HepG2 (cell line): ENCODE results near the gene VPS52. TPM values are rescaled to one million over a fixed set of nuclear protein-coding genes. Genes with fewer than 3 reads are reported as not detected.

Experiments used
- ATF2 ChIP-seq: sonication (generic); formaldehyde crosslinking; IDR thresholded peaks from 2 replicates; pipeline ENCODE4 v1.4.0; 2020; ENCODE audit warnings: missing genetic modification reagents
- ATF3 ChIP-seq: sonication (generic); formaldehyde crosslinking; IDR thresholded peaks from 2 replicates; pipeline ENCODE4 v1.4.0; 2020; ENCODE audit warnings: missing genetic modification reagents
- CENPT ChIP-seq: sonication (generic); formaldehyde crosslinking; IDR thresholded peaks from 2 replicates; pipeline ENCODE4 v1.8.0; 2022; ENCODE audit warnings: low read depth, mild to moderate bottlenecking, moderate library complexity, missing genetic modification reagents
- FOXC1 ChIP-seq: sonication (generic); formaldehyde crosslinking; IDR thresholded peaks from 2 replicates; pipeline ENCODE4 v1.8.0; 2022; ENCODE audit warnings: mild to moderate bottlenecking, missing genetic modification reagents, borderline replicate concordance
- HOXA5 ChIP-seq: sonication (generic); formaldehyde crosslinking; IDR thresholded peaks from 2 replicates; pipeline ENCODE4 v1.4.0; 2020; ENCODE audit warnings: missing genetic modification reagents
- MED13 ChIP-seq: sonication (generic); formaldehyde crosslinking; IDR thresholded peaks from 2 replicates; pipeline ENCODE4 v1.5.0; 2020; ENCODE audit warnings: missing genetic modification reagents
- MEIS1 ChIP-seq: sonication (generic); formaldehyde crosslinking; IDR thresholded peaks from 2 replicates; pipeline ENCODE4 v1.9.0; 2021; ENCODE audit warnings: mild to moderate bottlenecking, missing genetic modification reagents, moderate library complexity, borderline replicate concordance
- MXD4 ChIP-seq: IDR thresholded peaks from 2 replicates; pipeline ENCODE4 v1.6.1; 2016; ENCODE audit warnings: mild to moderate bottlenecking, missing biosample characterization, missing genetic modification reagents
- ONECUT2 ChIP-seq: sonication (generic); formaldehyde crosslinking; IDR thresholded peaks from 2 replicates; pipeline ENCODE4 v1.4.0; 2020; ENCODE audit warnings: missing genetic modification reagents
- PHB2 ChIP-seq: fragments of 450-650 bp; IDR thresholded peaks from 2 replicates; pipeline ENCODE4 v1.6.1; 2018; ENCODE audit not compliant: partially characterized antibody
- POLR2AphosphoS2 ChIP-seq: IDR thresholded peaks from 2 replicates; pipeline ENCODE4 v1.6.1; 2011; ENCODE audit warnings: low read depth, low read length, improper control_type of control experiment
- RNF2 ChIP-seq: fragments of 450-650 bp; conservative IDR thresholded peaks from 2 replicates; pipeline ENCODE4 v1.6.1; 2016; ENCODE audit warnings: low read depth
- RXRA ChIP-seq: sonication (generic); formaldehyde crosslinking; IDR thresholded peaks from 2 replicates; pipeline ENCODE4 v1.5.1; 2020; ENCODE audit warnings: missing genetic modification reagents
- RXRB ChIP-seq: IDR thresholded peaks from 2 replicates; pipeline ENCODE4 v1.6.1; 2016; ENCODE audit warnings: borderline replicate concordance, missing genetic modification reagents, missing compliant biosample characterization
- SRY ChIP-seq: sonication (generic); formaldehyde crosslinking; IDR thresholded peaks from 2 replicates; pipeline ENCODE4 v1.8.0; 2022; ENCODE audit warnings: mild to moderate bottlenecking, missing genetic modification reagents
- TCF12 ChIP-seq, 2 experiments: fragments of 450-650 bp in 1 of 2; sonication (generic) in 1 of 2; formaldehyde crosslinking in 1 of 2; IDR thresholded peaks; 2 replicates each; pipeline versions ENCODE4 v1.6.1 to v1.8.0; 2017 to 2022; ENCODE audit warnings: antibody characterized with exemption in 1 of 2, mild to moderate bottlenecking in 1 of 2, missing genetic modification reagents in 1 of 2, moderate library complexity in 1 of 2
- TCF7 ChIP-seq: sonication (generic); IDR thresholded peaks from 2 replicates; pipeline ENCODE4 v1.6.1; 2016; ENCODE audit warnings: antibody characterized with exemption, low read depth
- TEF ChIP-seq: sonication (generic); formaldehyde crosslinking; IDR thresholded peaks from 2 replicates; pipeline ENCODE4 v1.5.0; 2020; ENCODE audit warnings: missing genetic modification reagents
- ZNF432 ChIP-seq: sonication (generic); formaldehyde crosslinking; IDR thresholded peaks from 2 replicates; pipeline ENCODE4 v1.5.0; 2020; ENCODE audit warnings: missing genetic modification reagents, mild to moderate bottlenecking, borderline replicate concordance
- ZNF564 ChIP-seq: sonication (generic); formaldehyde crosslinking; IDR thresholded peaks from 2 replicates; pipeline ENCODE4 v1.8.1; 2023; ENCODE audit warnings: mild to moderate bottlenecking, missing genetic modification reagents
- ZNF569 ChIP-seq: sonication (generic); formaldehyde crosslinking; IDR thresholded peaks from 2 replicates; pipeline ENCODE4 v1.5.0; 2020; ENCODE audit warnings: mild to moderate bottlenecking, missing genetic modification reagents, moderate library complexity, borderline replicate concordance
- ZNF615 ChIP-seq: sonication (generic); formaldehyde crosslinking; IDR thresholded peaks from 2 replicates; pipeline ENCODE4 v1.5.0; 2020; ENCODE audit warnings: mild to moderate bottlenecking, missing genetic modification reagents, borderline replicate concordance
- polyA plus RNA-seq, 8 experiments: library from polyadenylated mRNA; depleted of rRNA in 3 of 8; stranded (reverse) in 7 of 8; unstranded in 1 of 8; fragments of >200 nt; fragmentation: Illumina TruSeq in 4 of 8; extraction: Trizol in 4 of 8; gene quantifications; 2 replicates each; pipeline versions ENCODE4 v1.2.1 to v1.2.3, GENCODE V29; 2011 to 2016; ENCODE audit warnings: low read depth in 4 of 8, missing spikeins in 1 of 8, mixed read lengths in 1 of 8; ENCODE audit not compliant: insufficient read depth in 1 of 8
- total RNA-seq, 5 experiments: library from RNA; depleted of rRNA; stranded (reverse); fragments of >200 nt; fragmentation: Illumina TruSeq; extraction: Trizol; gene quantifications; 2 replicates each; pipeline ENCODE4 v1.2.3, GENCODE V29; 2016; ENCODE audit warnings: low read depth in 1 of 5
- TF ChIP-seq, protein P1 (sequence below), 2 experiments: sonication (generic) in 1 of 2; formaldehyde crosslinking in 1 of 2; IDR thresholded peaks; 2 replicates each; pipeline versions ENCODE4 v1.4.0 to v1.6.1; 2018 to 2020; ENCODE audit warnings: missing genetic modification reagents in 2 of 2, borderline replicate concordance in 1 of 2, low read depth in 1 of 2, mild to moderate bottlenecking in 1 of 2, missing biosample characterization in 1 of 2
- TF ChIP-seq, protein P2 (sequence below): sonication (generic); formaldehyde crosslinking; IDR thresholded peaks from 2 replicates; pipeline ENCODE4 v1.4.0; 2020; ENCODE audit warnings: mild to moderate bottlenecking, missing genetic modification reagents, borderline replicate concordance

VPS52 gene
- total and polyA plus RNA-seq, 2 of the 13 experiments (the other 11 are each of a cell fraction or from before 2014, with no cell fraction given), result 48.9 to 85.5 TPM

- TF ChIP-seq RXRB (CRISPR knock-in tag) (peak; percentile 10; the same call in 1 of the 2 replicates), RXRA (no peak), ZNF564 (CRISPR knock-in tag) (no peak), ZNF615 (CRISPR knock-in tag) (no peak), SRY (CRISPR knock-in tag) (no peak), ZNF432 (CRISPR knock-in tag) (no peak), PHB2 (no peak), MXD4 (CRISPR knock-in tag) (peak; percentile 57; the same call in 1 of the 2 replicates), ZNF569 (CRISPR knock-in tag) (no peak), HOXA5 (no peak), ATF2 (CRISPR knock-in tag) (no peak; the same call in 1 of the 2 replicates), RNF2 (no peak), POLR2AphosphoS2 (no peak), MEIS1 (CRISPR knock-in tag) (no peak), ATF3 (CRISPR knock-in tag) (no peak), TCF12 (IDR thresholded peaks at IDR 0.05) (no peak), TCF12 (CRISPR knock-in tag; IDR thresholded peaks at IDR 0.05) (no peak), TCF7 (no peak), FOXC1 (CRISPR knock-in tag) (peak; percentile 38; the same call in 1 of the 2 replicates), MED13 (CRISPR knock-in tag) (no peak), ONECUT2 (0 out of 2 replicates have a peak, but pooled peaks have one; percentile 37), TEF (CRISPR knock-in tag) (no peak), CENPT (CRISPR knock-in tag) (no peak)
- TF ChIP-seq, protein P1, sequence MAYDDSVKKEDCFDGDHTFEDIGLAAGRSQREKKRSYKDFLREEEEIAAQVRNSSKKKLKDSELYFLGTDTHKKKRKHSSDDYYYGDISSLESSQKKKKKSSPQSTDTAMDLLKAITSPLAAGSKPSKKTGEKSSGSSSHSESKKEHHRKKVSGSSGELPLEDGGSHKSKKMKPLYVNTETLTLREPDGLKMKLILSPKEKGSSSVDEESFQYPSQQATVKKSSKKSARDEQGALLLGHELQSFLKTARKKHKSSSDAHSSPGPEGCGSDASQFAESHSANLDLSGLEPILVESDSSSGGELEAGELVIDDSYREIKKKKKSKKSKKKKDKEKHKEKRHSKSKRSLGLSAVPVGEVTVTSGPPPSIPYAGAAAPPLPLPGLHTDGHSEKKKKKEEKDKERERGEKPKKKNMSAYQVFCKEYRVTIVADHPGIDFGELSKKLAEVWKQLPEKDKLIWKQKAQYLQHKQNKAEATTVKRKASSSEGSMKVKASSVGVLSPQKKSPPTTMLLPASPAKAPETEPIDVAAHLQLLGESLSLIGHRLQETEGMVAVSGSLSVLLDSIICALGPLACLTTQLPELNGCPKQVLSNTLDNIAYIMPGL (CRISPR knock-in tag; IDR thresholded peaks at IDR 0.05; ENCODE audit: borderline replicate concordance in 1 of 2, low read depth in 1 of 2), result peak; percentile 51 to 65; a peak in 2 of 4 replicates
- TF ChIP-seq, protein P2, sequence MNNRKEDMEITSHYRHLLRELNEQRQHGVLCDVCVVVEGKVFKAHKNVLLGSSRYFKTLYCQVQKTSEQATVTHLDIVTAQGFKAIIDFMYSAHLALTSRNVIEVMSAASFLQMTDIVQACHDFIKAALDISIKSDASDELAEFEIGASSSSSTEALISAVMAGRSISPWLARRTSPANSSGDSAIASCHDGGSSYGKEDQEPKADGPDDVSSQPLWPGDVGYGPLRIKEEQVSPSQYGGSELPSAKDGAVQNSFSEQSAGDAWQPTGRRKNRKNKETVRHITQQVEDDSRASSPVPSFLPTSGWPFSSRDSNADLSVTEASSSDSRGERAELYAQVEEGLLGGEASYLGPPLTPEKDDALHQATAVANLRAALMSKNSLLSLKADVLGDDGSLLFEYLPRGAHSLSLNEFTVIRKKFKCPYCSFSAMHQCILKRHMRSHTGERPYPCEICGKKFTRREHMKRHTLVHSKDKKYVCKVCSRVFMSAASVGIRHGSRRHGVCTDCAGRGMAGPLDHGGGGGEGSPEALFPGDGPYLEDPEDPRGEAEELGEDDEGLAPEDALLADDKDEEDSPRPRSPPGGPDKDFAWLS (CRISPR knock-in tag), result no peak
Measured at GRCh38 chr6:33317669-33318425, 46.2 kb upstream of the VPS52 start, which contains the start of gene ZBTB22 (continued).
